Panc1 (cell line): ENCODE results near the gene KRT76.

Source experiments
- POLR2AphosphoS5 ChIP-seq: IDR thresholded peaks from 2 replicates; pipeline ENCODE4 v1.6.1; 2012; ENCODE audit warnings: mild to moderate bottlenecking, low read depth, low read length, moderate library complexity
- REST ChIP-seq, 2 experiments: IDR thresholded peaks; 2 replicates each; pipeline ENCODE4 v1.6.1; 2011 to 2012; ENCODE audit warnings: low read depth in 2 of 2, control low read depth in 1 of 2, low read length in 1 of 2, mild to moderate bottlenecking in 1 of 2, moderate library complexity in 1 of 2; ENCODE audit not compliant: insufficient read depth in 1 of 2
- TF ChIP-seq, protein P1 (sequence below): fragments of 450-650 bp; IDR thresholded peaks from 2 replicates; pipeline ENCODE4 v1.5.1; 2017; ENCODE audit warnings: mild to moderate bottlenecking

DNA sequence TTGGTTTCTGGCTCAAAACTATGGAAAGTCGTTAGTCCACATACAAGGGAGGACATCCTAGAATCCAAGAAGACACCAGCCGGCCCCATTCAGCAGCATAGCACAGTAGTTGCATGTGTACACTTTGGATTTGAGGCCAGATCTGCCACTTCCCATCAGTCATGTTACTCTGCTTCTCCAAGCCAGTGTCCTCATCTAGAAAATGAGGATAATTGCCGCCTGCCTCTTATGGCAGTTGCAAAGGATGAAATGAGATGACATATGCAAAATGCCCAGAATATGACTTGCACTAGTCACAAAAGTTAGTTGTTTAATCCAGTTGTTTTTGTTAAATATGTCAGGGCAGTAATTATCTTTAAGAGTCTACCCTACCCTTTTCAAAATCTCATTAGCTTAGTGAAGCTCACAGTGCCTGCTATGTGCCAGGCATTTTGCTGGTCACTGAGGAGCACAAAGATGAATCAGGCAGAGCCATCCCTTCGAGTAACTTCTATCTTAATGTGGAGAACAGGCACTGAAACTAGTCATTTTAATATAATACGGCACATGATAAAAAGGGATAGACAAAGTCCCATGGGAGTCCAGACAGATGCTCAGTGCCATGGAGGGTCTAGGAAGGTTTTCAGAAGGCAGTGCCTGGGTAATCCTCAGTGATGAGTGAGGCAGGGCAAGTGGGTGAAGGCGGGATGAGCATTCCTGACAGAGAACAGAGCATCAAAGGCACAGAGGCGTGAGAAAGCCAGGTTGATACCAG, 6.6 kb upstream of the KRT76 start:
- TF ChIP-seq POLR2AphosphoS5 (no peak), REST (IDR thresholded peaks at IDR 0.05; ENCODE audit: insufficient read depth in 1 of 2, low read depth in 2 of 2, low read length in 1 of 2) (no peak)
- TF ChIP-seq, protein P1, sequence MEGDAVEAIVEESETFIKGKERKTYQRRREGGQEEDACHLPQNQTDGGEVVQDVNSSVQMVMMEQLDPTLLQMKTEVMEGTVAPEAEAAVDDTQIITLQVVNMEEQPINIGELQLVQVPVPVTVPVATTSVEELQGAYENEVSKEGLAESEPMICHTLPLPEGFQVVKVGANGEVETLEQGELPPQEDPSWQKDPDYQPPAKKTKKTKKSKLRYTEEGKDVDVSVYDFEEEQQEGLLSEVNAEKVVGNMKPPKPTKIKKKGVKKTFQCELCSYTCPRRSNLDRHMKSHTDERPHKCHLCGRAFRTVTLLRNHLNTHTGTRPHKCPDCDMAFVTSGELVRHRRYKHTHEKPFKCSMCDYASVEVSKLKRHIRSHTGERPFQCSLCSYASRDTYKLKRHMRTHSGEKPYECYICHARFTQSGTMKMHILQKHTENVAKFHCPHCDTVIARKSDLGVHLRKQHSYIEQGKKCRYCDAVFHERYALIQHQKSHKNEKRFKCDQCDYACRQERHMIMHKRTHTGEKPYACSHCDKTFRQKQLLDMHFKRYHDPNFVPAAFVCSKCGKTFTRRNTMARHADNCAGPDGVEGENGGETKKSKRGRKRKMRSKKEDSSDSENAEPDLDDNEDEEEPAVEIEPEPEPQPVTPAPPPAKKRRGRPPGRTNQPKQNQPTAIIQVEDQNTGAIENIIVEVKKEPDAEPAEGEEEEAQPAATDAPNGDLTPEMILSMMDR: no peak
